SU-DHL-6 (cell line): ENCODE data around the gene KIAA0586.

Source experiments
- EZH2phosphoT487 ChIP-seq: fragments of 200-600 bp; sonication (generic), shearing (Covaris generic); conservative IDR thresholded peaks from 2 replicates; pipeline ENCODE4 v1.6.1; 2018; ENCODE audit warnings: mild to moderate bottlenecking, antibody characterized with exemption, low read length, moderate library complexity, mixed read lengths
- TF ChIP-seq, protein P1 (sequence below): fragments of 200-600 bp; sonication (generic); IDR thresholded peaks from one replicate; pipeline ENCODE4 v1.5.1; 2017; ENCODE audit warnings: antibody characterized with exemption, mild to moderate bottlenecking, low read length, moderate library complexity; ENCODE audit not compliant: insufficient read depth, poor library complexity, severe bottlenecking

DNA sequence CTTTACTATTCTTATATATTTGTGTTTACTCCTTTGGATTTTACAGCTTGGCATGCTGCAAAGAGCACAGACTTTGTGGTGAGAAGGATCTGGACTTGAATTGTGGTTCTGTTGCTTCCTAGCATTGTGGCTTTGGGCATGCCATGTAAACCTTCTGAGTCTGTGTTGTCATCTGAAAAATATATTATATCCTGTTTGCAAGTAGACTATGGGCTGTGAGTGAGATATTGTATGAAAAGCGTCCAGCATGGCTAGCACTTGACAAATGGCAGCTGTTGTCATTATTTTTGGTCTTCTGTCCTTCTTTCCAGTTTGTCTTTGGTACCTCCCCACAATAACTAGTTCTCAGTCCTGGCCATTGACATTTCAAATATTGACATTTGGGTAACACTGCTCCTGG lies 148.4 kb downstream of the KIAA0586 start:
- TF ChIP-seq, protein P1, sequence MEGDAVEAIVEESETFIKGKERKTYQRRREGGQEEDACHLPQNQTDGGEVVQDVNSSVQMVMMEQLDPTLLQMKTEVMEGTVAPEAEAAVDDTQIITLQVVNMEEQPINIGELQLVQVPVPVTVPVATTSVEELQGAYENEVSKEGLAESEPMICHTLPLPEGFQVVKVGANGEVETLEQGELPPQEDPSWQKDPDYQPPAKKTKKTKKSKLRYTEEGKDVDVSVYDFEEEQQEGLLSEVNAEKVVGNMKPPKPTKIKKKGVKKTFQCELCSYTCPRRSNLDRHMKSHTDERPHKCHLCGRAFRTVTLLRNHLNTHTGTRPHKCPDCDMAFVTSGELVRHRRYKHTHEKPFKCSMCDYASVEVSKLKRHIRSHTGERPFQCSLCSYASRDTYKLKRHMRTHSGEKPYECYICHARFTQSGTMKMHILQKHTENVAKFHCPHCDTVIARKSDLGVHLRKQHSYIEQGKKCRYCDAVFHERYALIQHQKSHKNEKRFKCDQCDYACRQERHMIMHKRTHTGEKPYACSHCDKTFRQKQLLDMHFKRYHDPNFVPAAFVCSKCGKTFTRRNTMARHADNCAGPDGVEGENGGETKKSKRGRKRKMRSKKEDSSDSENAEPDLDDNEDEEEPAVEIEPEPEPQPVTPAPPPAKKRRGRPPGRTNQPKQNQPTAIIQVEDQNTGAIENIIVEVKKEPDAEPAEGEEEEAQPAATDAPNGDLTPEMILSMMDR: no peak
- TF ChIP-seq EZH2phosphoT487: no peak
